HG02610 (cell line): ENCODE results near the gene ZNF385B.

ENCODE experiments used
- ATAC-seq: cut with Tn5 transposase; IDR thresholded peaks from one replicate; pipeline ENCODE4 v1.9.1; 2021; ENCODE audit warnings: mild to moderate bottlenecking, moderate library complexity; ENCODE audit not compliant: unreplicated experiment

Gene ZNF385B

DNA sequence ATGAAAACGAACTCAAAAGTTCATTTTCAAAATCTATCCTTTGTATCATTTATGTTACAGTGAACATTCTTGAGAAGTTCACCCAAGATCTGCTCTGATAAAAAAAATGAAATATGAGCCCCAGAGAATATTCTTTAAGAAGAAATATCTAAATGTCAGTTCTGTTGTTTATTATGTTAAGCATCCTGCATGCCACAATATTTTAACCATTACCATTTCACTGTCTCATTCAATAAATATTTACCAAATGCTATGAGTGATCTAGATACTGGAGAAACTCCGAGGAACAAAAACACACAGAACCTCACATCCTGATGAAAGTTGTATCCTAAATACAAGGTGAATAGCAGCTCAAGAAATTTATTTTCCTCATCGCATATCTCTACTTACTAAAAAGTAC is 170.2 kb downstream of the ZNF385B start:
- ATAC-seq, result no peak

GRCh38 chr2:179686718-179687342 is 174.6 kb downstream of the ZNF385B start:
- ATAC-seq, result no peak

GRCh38 chr2:179686069-179686468 is 175.3 kb downstream of the ZNF385B start:
- ATAC-seq, result no peak

DNA sequence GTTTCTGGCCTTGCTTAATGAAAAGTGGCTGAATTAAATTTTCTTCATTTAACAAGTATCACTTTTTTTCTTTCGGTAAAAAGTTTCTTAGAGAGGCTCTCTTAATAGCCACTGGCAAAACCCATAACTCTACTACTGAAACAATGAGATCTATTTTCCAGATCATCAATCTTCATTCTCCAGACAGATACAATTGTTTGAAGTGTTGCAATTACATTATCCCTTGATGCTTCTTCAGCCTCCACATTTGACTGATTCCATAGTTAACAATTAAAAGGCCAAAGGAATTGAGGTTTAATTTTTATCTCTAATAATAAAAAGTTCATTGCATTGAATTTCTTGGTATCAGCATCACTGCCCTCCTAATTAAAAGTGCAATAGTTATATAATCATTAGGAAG is 176.3 kb downstream of the ZNF385B start:
- ATAC-seq, result no peak

GRCh38 chr2:179682756-179683155 is 178.7 kb downstream of the ZNF385B start:
- ATAC-seq, result peak; percentile 59

DNA sequence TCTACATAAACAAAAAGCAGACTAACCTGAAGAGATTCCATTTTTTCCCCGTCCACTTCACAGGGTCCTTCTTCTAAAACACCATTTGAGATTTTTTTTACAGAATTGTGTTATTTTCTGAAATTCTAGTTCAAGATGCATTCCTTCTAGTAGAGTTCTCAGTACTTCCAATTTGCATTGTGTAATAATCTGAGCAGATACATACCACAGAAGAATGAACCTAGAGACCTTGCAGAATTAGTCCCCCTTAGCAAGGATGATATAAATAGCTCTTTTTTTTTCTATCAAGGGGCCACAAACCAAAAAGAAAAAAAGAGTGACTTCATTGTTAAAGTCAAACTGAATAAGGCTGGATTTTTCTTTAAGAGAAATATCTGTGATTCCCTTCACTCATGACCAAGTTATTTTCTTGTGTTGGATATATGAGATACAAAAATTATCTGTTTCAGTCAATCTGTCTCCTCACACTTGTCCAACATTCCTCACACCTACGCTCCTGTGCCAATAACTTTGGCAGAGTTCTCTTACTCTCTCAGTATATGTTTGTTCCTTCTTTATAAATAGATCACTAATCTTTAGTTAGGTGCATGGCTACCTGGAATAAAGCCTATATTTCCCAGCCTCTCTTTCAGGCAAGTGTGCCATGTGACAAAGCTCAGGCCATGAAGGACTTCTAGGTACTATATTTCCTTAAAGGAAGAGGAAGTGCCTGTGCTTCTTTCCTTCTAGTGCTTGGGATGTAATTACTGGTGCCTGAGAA is 183.5 kb downstream of the ZNF385B start:
- no peak for ATAC-seq

- no peak for ATAC-seq
Observed at GRCh38 chr2:179677077-179677688, 184.2 kb downstream of the ZNF385B start.

DNA sequence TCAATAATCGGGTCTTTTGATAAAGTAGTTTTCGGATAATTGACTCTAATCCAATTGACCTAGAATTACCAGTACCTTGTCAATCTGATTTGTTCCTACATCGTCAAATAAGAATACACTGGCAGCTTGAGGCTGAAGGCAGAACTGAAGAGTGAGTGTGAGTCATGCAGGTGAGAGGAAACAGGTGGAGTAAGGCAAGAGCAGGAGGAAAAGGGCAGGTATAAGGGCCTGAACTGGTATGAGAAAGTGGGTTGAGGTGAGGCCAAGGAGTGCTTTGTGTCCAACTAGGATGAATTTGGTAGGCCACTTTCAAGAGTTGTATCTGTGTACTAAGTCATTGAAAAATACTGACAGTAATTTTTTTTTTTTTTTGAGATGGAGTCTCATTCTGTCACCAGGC is 186.0 kb downstream of the ZNF385B start:
- ATAC-seq, result no peak

GRCh38 chr2:179671043-179671981 is 190.1 kb downstream of the ZNF385B start:
- ATAC-seq, result no peak

GRCh38 chr2:179669196-179669595 is 192.2 kb downstream of the ZNF385B start:
- ATAC-seq, result no peak

DNA sequence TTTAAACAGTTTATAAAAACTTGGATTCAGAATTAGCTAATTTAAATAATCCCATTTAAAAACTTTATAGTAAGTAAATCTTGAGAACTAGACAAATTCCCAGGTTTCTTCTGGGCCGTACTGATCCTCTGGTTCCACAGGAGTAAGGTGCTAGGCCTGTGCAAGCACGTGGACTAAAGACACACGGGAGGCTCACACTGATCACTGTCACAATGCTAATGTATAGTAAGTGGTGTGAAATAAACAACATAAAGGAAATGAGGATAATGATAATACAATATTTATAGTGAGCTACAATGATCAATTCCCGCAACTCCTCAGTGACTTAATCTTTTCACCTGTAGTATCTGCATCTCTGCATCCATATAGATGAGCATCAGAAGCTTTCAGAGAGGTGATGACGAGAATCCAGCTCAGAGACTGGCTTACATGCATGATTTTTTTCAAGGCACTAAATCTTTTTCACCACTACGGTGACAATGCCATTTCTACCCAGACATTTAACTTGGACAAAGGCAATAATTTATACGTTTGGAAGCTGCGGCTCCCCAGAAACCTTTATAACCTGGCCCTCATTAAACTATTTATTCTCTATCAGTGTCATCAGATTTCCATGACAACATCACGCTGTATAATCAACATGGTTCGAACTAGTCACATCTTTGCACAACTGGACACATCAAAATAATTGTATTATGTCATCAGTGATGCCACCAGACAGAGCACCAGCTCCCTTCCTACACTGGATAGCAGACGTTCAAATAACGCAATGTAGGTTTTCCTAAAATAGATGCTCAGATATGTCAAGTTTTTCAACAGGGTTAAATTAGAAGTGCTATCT is 196.2 kb downstream of the ZNF385B start:
- no peak for ATAC-seq

GRCh38 chr2:179661986-179662385 is 199.4 kb downstream of the ZNF385B start:
- no peak for ATAC-seq

DNA sequence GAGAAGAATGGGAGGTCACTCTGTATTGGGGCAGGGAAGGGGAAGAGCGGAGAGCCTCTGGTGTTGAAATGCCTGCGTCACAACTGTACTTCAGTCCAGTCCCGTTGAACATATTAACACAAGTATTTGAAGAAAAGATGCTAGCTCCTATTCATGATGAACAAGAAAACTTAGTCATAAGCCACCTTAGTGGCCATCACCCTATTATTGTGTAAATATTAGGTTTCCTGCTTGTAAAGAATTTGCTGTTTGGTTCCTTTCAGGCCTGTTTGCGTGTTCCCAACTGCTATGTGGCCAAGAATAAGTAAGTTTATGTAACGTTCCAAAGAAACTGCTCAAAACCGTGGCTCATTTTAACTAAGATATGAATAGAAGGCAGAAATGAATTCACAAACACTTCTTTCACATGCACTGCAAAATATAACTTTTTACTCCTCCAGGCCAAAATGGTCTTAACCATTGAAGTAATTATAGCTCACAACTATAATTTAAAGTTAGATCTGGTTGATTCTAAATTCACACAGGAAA is 204.3 kb downstream of the ZNF385B start:
- no peak for ATAC-seq

DNA sequence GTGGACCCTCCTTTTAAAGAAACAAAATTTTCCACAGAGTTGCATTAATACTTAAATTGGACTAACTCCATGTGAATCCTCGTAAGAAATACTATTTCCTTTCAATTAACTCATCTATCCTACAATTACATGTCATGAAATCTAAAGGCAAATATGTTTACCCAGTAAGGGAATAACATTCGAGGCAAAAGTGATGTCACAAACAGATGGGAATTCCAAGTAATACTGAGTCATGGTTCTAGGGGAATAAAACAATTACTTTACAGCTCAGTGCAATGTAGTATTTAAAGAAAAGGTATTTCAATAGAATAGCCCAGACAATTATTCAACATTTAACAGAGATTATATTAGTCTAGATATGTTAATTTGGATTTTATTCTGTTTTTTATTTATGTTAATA is 205.8 kb downstream of the ZNF385B start:
- ATAC-seq, result no peak

- ATAC-seq, result no peak
Observed at GRCh38 chr2:179654806-179655205, 206.6 kb downstream of the ZNF385B start.

DNA sequence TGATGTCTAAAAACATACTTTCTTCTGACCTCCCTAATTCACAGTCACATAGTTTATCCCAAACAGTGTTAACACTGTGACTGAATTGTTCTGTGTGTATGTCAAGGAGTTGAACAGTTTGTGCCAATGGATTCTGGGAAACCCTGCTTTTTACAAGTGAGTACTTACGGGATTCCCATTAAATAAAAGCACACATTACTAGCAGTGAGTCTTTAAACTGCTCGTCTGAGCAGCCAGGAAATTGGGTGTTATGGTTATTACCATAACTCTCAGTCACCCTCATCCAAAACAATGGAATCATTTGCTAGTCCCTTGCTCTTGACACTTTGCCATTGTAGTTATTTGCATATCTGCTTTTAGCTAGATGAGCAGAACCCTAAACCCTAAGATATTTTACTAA is 209.1 kb downstream of the ZNF385B start:
- no peak for ATAC-seq

DNA sequence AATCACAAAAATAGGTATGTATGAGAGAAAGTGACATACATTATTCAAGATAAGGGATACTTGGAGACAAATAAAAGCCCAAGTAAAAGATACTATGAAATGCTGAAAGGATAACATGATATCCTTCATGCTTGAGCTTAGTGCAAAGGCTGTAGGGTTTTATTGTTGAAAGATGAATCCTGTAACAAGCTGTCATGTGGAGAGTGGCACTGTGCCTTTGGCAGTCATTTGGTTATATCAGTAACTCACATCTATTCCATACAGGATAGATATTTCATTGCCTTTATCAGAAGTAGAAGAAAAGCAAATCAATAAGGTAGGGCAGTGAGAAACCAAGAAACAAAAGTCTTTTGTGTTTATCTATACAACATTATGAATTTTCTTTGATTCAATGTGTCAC is 211.0 kb downstream of the ZNF385B start:
- no peak for ATAC-seq

DNA sequence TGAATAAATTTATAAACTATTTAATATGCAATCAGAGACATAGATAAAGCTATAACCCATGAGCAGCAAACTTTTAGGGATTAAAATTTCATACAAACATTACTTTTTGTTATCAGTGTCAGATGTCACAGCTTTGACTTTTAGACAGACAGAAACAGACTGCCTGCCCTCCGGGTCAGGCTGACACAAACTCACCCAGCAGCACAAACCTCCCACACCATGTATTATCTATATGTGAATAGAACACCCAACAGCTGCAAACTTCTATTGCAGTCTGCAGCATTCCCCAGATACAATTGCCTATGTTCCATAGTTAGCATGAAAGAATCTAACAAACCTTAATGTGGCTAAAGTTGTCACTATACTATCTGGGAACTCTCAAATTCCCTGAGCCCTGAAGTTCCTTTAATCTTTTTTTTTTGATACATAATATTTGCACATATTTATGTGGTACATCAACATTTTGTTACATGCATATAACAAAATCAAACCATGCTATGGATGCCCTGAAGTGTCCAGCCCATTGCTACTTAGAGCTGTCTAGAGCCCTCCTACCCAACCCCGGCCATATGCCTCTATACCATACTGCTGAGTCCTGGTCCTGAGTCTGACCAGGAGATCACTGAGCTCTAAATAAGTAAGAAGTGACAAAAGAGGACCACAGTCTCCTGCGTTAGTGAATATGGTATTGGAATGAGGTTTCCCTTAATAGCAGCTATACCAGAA is 214.4 kb downstream of the ZNF385B start:
- ATAC-seq, result no peak

DNA sequence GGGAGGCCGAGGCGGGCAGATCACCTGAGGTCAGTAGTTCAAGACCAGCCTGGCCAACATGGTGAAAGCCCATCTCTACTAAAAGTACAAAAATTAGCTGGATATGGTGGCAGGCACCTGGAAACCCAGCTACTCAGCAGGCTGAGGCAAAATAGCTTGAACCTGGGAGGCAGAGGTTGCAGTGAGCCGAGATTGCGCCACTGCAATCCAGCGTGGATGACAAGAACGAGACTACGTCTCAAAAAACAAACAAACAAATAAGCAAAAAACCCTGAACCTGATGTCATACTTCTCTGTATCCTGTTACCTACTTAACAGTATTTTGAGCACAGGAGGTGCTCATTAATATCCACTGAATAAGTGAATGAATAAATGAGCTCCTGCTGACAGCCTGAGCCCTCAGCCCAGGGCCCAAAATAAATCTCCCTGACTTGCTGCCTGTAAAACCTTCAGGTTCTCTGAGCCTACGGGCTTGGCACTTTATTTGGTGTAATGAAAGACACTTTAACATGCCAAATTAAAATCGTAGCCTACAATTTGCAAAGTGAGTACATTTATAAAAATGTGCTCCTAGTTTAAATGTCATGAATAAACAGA is 215.1 kb downstream of the ZNF385B start:
- ATAC-seq, result no peak
